H1 (cell line): ENCODE results near the gene SLC6A19.

Source experiments
- BACH1 ChIP-seq: IDR thresholded peaks from 2 replicates; pipeline ENCODE4 v1.6.1; 2012; ENCODE audit warnings: low read length, improper control_type of control experiment
- CEBPB ChIP-seq: IDR thresholded peaks from 2 replicates; pipeline ENCODE4 v1.6.1; 2012; ENCODE audit warnings: low read depth, low read length
- EZH2 ChIP-seq: fragments of 200-600 bp; sonication (generic); IDR thresholded peaks from 2 replicates; pipeline ENCODE4 v1.7.1; 2012; ENCODE audit warnings: low read depth, mild to moderate bottlenecking, moderate library complexity, low read length, inconsistent platforms; ENCODE audit not compliant: severe bottlenecking
- GABPA ChIP-seq: IDR thresholded peaks from 2 replicates; pipeline ENCODE4 v1.6.1; 2011; ENCODE audit warnings: mild to moderate bottlenecking, low read length, moderate library complexity, borderline replicate concordance; ENCODE audit not compliant: insufficient read depth
- KDM5A ChIP-seq: fragments of 200-600 bp; IDR thresholded peaks from 2 replicates; pipeline ENCODE4 v1.7.1; 2012; ENCODE audit warnings: mild to moderate bottlenecking, low read length, inconsistent platforms, mixed read lengths
- MAFK ChIP-seq: IDR thresholded peaks from 2 replicates; pipeline ENCODE4 v1.6.1; 2012; ENCODE audit warnings: low read depth, mild to moderate bottlenecking, improper control_type of control experiment, low read length
- POLR2A ChIP-seq, 2 experiments: IDR thresholded peaks; 1 replicate in 1 of 2; 2 replicates in 1 of 2; pipeline ENCODE4 v1.6.1; 2011; ENCODE audit warnings: low read depth in 2 of 2, low read length in 2 of 2, mild to moderate bottlenecking in 2 of 2; ENCODE audit errors: control extremely low read depth in 1 of 2
- SAP30 ChIP-seq: fragments of 300-600 bp; sonication (generic); IDR thresholded peaks from 2 replicates; pipeline ENCODE4 v1.7.1; 2012; ENCODE audit warnings: low read length, moderate library complexity, mild to moderate bottlenecking, inconsistent platforms; ENCODE audit not compliant: insufficient read depth, insufficient replicate concordance
- SRF ChIP-seq: IDR thresholded peaks from 2 replicates; pipeline ENCODE4 v1.6.1; 2011; ENCODE audit warnings: mild to moderate bottlenecking, low read depth, low read length, moderate library complexity
- TF ChIP-seq, protein P1 (sequence below), 3 experiments: IDR thresholded peaks; 1 replicate in 2 of 3; 2 replicates in 1 of 3; pipeline versions ENCODE4 v1.5.1 to v1.6.1; 2011; ENCODE audit warnings: low read length in 3 of 3, mild to moderate bottlenecking in 3 of 3, inconsistent platforms in 2 of 3, low read depth in 1 of 3, moderate library complexity in 1 of 3; ENCODE audit not compliant: insufficient read depth in 1 of 3; ENCODE audit errors: control extremely low read depth in 1 of 3
- TF ChIP-seq, protein P2 (sequence below): IDR thresholded peaks from 2 replicates; pipeline ENCODE4 v1.6.1; 2012; ENCODE audit warnings: inconsistent platforms

DNA sequence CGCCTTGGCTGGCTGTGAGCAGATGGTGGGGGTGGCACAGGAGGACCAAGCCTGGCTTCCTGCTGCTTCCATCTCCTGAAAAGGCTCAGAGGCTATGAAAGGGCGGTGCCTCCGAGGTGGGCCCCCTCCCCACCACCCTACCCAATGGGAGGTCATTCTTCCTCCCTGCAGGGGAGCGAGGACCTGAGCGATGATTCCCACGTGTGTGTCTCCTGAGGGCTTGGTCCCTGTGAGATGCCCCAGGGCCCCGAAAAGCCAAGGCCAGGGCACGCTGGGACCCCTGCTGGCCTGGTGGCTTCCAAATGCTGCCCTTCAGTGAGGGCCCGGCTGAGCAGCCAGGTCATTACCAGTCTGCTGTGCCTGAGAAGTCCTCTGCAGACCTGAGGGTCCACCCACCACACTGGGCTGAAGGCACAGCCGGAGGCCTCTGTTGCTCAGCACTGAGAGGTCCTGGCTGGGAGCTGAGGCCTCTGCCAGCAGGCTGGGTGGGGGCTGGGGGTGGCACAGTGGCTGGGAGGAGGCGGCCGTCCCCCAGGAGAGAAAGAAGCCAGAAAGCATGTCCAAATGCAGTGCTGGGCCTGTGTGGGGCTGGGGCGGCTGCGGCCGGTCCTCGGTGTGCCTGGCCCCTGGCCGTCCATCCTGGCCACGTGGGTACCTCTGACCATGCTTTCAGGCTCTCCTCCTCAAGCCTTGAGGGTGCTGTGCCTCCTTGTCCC is 14.0 kb upstream of the SLC6A19 start:
- TF ChIP-seq, protein P1, sequence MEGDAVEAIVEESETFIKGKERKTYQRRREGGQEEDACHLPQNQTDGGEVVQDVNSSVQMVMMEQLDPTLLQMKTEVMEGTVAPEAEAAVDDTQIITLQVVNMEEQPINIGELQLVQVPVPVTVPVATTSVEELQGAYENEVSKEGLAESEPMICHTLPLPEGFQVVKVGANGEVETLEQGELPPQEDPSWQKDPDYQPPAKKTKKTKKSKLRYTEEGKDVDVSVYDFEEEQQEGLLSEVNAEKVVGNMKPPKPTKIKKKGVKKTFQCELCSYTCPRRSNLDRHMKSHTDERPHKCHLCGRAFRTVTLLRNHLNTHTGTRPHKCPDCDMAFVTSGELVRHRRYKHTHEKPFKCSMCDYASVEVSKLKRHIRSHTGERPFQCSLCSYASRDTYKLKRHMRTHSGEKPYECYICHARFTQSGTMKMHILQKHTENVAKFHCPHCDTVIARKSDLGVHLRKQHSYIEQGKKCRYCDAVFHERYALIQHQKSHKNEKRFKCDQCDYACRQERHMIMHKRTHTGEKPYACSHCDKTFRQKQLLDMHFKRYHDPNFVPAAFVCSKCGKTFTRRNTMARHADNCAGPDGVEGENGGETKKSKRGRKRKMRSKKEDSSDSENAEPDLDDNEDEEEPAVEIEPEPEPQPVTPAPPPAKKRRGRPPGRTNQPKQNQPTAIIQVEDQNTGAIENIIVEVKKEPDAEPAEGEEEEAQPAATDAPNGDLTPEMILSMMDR (IDR thresholded peaks at IDR 0.05; ENCODE audit: control extremely low read depth in 1 of 3, insufficient read depth in 1 of 3, low read depth in 1 of 3, low read length in 3 of 3) = no peak
- no peak for TF ChIP-seq EZH2
- TF ChIP-seq GABPA = no peak
- TF ChIP-seq BACH1 = no peak
- TF ChIP-seq SAP30 = no peak
- TF ChIP-seq CEBPB = no peak
- no peak for TF ChIP-seq MAFK
- TF ChIP-seq KDM5A = no peak
- TF ChIP-seq SRF = no peak
- TF ChIP-seq POLR2A (IDR thresholded peaks at IDR 0.05; ENCODE audit: control extremely low read depth in 1 of 2, low read depth in 2 of 2, low read length in 2 of 2) = no peak
- TF ChIP-seq, protein P2, sequence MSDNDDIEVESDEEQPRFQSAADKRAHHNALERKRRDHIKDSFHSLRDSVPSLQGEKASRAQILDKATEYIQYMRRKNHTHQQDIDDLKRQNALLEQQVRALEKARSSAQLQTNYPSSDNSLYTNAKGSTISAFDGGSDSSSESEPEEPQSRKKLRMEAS = no peak
